ENCODE results near the gene HK3. TPM values are rescaled to one million over a fixed set of nuclear protein-coding genes. Genes with fewer than 3 reads are reported as not detected.

HK3 gene
- total RNA-seq, 2 donors from 2014 or later = 9.2 to 16.8 TPM

- intact Hi-C loops (cut with DNase I) = no loop called here
- ATAC-seq = no peak
These were observed 62.1 kb downstream of the HK3 start for GRCh38 chr5:176836811-176837706.

GRCh38 chr5:176835918-176836317, 63.2 kb downstream of the HK3 start:
- intact Hi-C loops (cut with DNase I) = no loop called here
- DNase-seq (no peak), ATAC-seq (no peak)

More at GRCh38 chr5:176836811-176837706, 62.1 kb downstream of the HK3 start:
- no peak for DNase-seq

GRCh38 chr5:176833286-176833685, 65.9 kb downstream of the HK3 start:
- intact Hi-C loops (cut with DNase I) = no loop called here

GRCh38 chr5:176832162-176832561, 67.0 kb downstream of the HK3 start:
- ATAC-seq = no peak
- intact Hi-C loops (cut with DNase I) = no loop called here
- no peak for DNase-seq

More at GRCh38 chr5:176833286-176833685, 65.9 kb downstream of the HK3 start:
- DNase-seq (no peak), ATAC-seq (no peak)

- DNase-seq = no peak
- intact Hi-C loops (cut with DNase I) = no loop called here
These were observed 67.7 kb downstream of the HK3 start for GRCh38 chr5:176831425-176831824.

GRCh38 chr5:176830995-176831423, 68.1 kb downstream of the HK3 start:
- no peak for ATAC-seq
- no peak for DNase-seq
- intact Hi-C loops (cut with DNase I) = no loop called here

More at GRCh38 chr5:176831425-176831824, 67.7 kb downstream of the HK3 start:
- ATAC-seq = no peak

Other genes starting within 250 kb of the HK3 start
- gene UNC5A, start 88.8 kb downstream of the HK3 start, total RNA-seq = under 1 TPM; 0.35 to 0.50 TPM
- gene UIMC1, start 107.4 kb upstream of the HK3 start, total RNA-seq = 10 to 100 TPM; 25.4 to 32.1 TPM
- gene ZNF346, start 123.3 kb upstream of the HK3 start, total RNA-seq = 10 to 100 TPM in 1 of 2 donors, 1 to 10 TPM in 1; 9.9 to 11.6 TPM
- 1 to 10 TPM in 1 of 2 donors, under 1 TPM in 1; 0.92 to 1.4 TPM for gene FGFR4, start 187.6 kb upstream of the HK3 start, total RNA-seq
- 10 to 100 TPM; 40.6 to 44.2 TPM for gene NSD1, start 234.4 kb upstream of the HK3 start, total RNA-seq

All from left cardiac atrium (tissue), 4 donors.